Osteoblast (primary cell): ENCODE data around the gene ESAM. TPM values are rescaled to one million over a fixed set of nuclear protein-coding genes. Genes with fewer than 3 reads are reported as not detected.

Experiments used
- DNase-seq: peaks from one replicate; pipeline ENCODE4 v3.0.0; 2011; ENCODE audit warnings: low spot score, mixed read lengths; ENCODE audit not compliant: insufficient read length; ENCODE audit errors: missing footprints
- H2AFZ ChIP-seq: 2 replicates; pipeline ENCODE4 v1.6.0; 2011; ENCODE audit warnings: mild to moderate bottlenecking, low read length
- H3K27ac ChIP-seq: 2 replicates; pipeline ENCODE4 v1.5.1; 2011; ENCODE audit warnings: mild to moderate bottlenecking, low read depth, low read length, moderate library complexity
- H3K27me3 ChIP-seq: 2 replicates; pipeline ENCODE4 v1.6.0; 2012; ENCODE audit warnings: mild to moderate bottlenecking, control low read depth, inconsistent platforms, low read length, moderate library complexity; ENCODE audit not compliant: insufficient read depth
- H3K36me3 ChIP-seq: 2 replicates; pipeline ENCODE4 v1.5.1; 2011; ENCODE audit warnings: mild to moderate bottlenecking, low read length, control low read depth, moderate library complexity; ENCODE audit not compliant: insufficient read depth
- H3K4me1 ChIP-seq: 2 replicates; pipeline ENCODE4 v1.5.1; 2011; ENCODE audit warnings: mild to moderate bottlenecking, low read length, control low read depth, moderate library complexity; ENCODE audit not compliant: insufficient read depth
- H3K4me2 ChIP-seq: 2 replicates; pipeline ENCODE4 v1.6.0; 2011; ENCODE audit warnings: mild to moderate bottlenecking, low read length; ENCODE audit not compliant: insufficient read depth
- H3K4me3 ChIP-seq: fragments of 200-600 bp; sonication (generic); 3 replicates; pipeline ENCODE4 v1.5.1; 2012; ENCODE audit warnings: mild to moderate bottlenecking, low read length, inconsistent platforms; ENCODE audit not compliant: insufficient read depth
- H3K79me2 ChIP-seq: 2 replicates; pipeline ENCODE4 v1.6.0; 2012; ENCODE audit warnings: mild to moderate bottlenecking, low read length, control low read depth, inconsistent platforms; ENCODE audit not compliant: insufficient read depth
- H3K9me3 ChIP-seq: 2 replicates; pipeline ENCODE4 v1.5.1; 2011; ENCODE audit warnings: low read depth, low read length, control low read depth
- H4K20me1 ChIP-seq: 2 replicates; pipeline ENCODE4 v1.6.0; 2012; ENCODE audit warnings: mild to moderate bottlenecking, low read length, control low read depth; ENCODE audit not compliant: insufficient read depth
- CTCF ChIP-seq: IDR thresholded peaks from 2 replicates; pipeline ENCODE4 v1.5.1; 2011; ENCODE audit warnings: mild to moderate bottlenecking, low read depth, low read length, moderate library complexity; ENCODE audit errors: extremely low read depth
- total RNA-seq: library from RNA; depleted of rRNA; stranded (reverse); fragments of >200 nt; gene quantifications from 2 replicates; pipeline ENCODE4 v1.2.3, GENCODE V29; 2012

ESAM gene
- total RNA-seq, 1 donor, result under 0.01 TPM

- Histone ChIP-seq H3K4me1 (peaks cover 14% of the 10 kb centered on the region), H3K36me3 (peaks cover 9% of the 10 kb centered on the region), H3K27ac (no peak overlapping the region), H3K4me3 (peak overlapping the region; percentile 68), H3K9me3 (no peaks in the 10 kb centered on the region), H3K27me3 (peaks cover 45% of the 10 kb centered on the region), H4K20me1 (peaks cover 14% of the 10 kb centered on the region), H3K79me2 (no peaks in the 10 kb centered on the region), H3K4me2 (peak overlapping the region; percentile 97), H2AFZ (no peak overlapping the region)
- TF ChIP-seq CTCF, result peak; percentile 82
- peak; percentile 93 for DNase-seq
Measured at GRCh38 chr11:124763156-124763947, 1.3 kb upstream of the ESAM start.

- no peak for TF ChIP-seq CTCF
- Histone ChIP-seq H4K20me1 (peaks cover 14% of the 10 kb centered on the region), H3K4me2 (peak overlapping the region; percentile 97), H3K36me3 (peaks cover 5% of the 10 kb centered on the region), H3K4me1 (peaks cover 14% of the 10 kb centered on the region), H3K4me3 (peak overlapping the region; percentile 68), H3K79me2 (no peaks in the 10 kb centered on the region), H3K9me3 (no peaks in the 10 kb centered on the region), H3K27me3 (peaks cover 52% of the 10 kb centered on the region), H2AFZ (no peak overlapping the region), H3K27ac (no peak overlapping the region)
- peak; percentile 81 for DNase-seq
Measured at GRCh38 chr11:124762624-124763155, 600 bp upstream of the ESAM start.

GRCh38 chr11:124761301-124762104 is 587 bp downstream of the ESAM start:
- Histone ChIP-seq H3K36me3 (peaks cover 2% of the 10 kb centered on the region), H3K4me2 (no peak overlapping the region), H3K4me1 (peaks cover 14% of the 10 kb centered on the region), H3K4me3 (no peak overlapping the region), H3K9me3 (no peaks in the 10 kb centered on the region), H3K27ac (no peak overlapping the region), H3K27me3 (peaks cover 64% of the 10 kb centered on the region), H3K79me2 (no peaks in the 10 kb centered on the region), H2AFZ (no peak overlapping the region), H4K20me1 (peaks cover 14% of the 10 kb centered on the region)
- no peak for DNase-seq
- no peak for TF ChIP-seq CTCF

GRCh38 chr11:124760806-124761205 is 1.3 kb downstream of the ESAM start:
- H3K27me3 ChIP-seq, result peaks cover 71% of the 10 kb centered on the region
- H3K36me3 ChIP-seq, result peaks cover 2% of the 10 kb centered on the region
- H3K9me3 ChIP-seq, result no peaks in the 10 kb centered on the region
- H4K20me1 ChIP-seq, result peaks cover 14% of the 10 kb centered on the region
- DNase-seq, result peak; percentile 51
- H3K4me1 ChIP-seq, result peaks cover 14% of the 10 kb centered on the region
- no peak overlapping the region for H3K4me2 ChIP-seq
- H2AFZ ChIP-seq, result no peak overlapping the region
- TF ChIP-seq CTCF, result no peak
- no peak overlapping the region for H3K27ac ChIP-seq
- H3K4me3 ChIP-seq, result no peak overlapping the region
- no peaks in the 10 kb centered on the region for H3K79me2 ChIP-seq
